K562 (cell line): ENCODE data around the gene ENOSF1. TPM values are rescaled to one million over a fixed set of nuclear protein-coding genes. Genes with fewer than 3 reads are reported as not detected.

ENCODE experiments used
- BACH1 ChIP-seq: fragments of 200-800 bp; sonication (Bioruptor generic); IDR thresholded peaks from 2 replicates; pipeline ENCODE4 v1.6.1; 2016; ENCODE audit warnings: missing genetic modification characterization, missing compliant biosample characterization
- BMI1 ChIP-seq: fragments of 150-350 bp; IDR thresholded peaks from 2 replicates; pipeline ENCODE4 v1.6.1; 2014; ENCODE audit warnings: low read length
- CBX3 ChIP-seq, 2 experiments: IDR thresholded peaks; 1 replicate in 1 of 2; 2 replicates in 1 of 2; pipeline ENCODE4 v1.6.1; 2012; ENCODE audit warnings: inconsistent platforms in 2 of 2, low read length in 2 of 2, borderline replicate concordance in 1 of 2, control low read depth in 1 of 2
- DDX20 ChIP-seq: fragments of 450-650 bp; IDR thresholded peaks from 2 replicates; pipeline ENCODE4 v1.6.1; 2016; ENCODE audit warnings: missing genetic modification characterization, low read depth, mild to moderate bottlenecking, missing compliant biosample characterization, moderate library complexity
- NEUROD1 ChIP-seq: fragments of 150-350 bp; IDR thresholded peaks from 2 replicates; pipeline ENCODE4 v1.6.1; 2014; ENCODE audit warnings: borderline replicate concordance, low read length, low read depth; ENCODE audit not compliant: partially characterized antibody
- SOX6 ChIP-seq: fragments of 450-650 bp; IDR thresholded peaks from 2 replicates; pipeline ENCODE4 v1.6.1; 2014; ENCODE audit warnings: mild to moderate bottlenecking
- STAG1 ChIP-seq: sonication (generic); formaldehyde crosslinking; IDR thresholded peaks from 2 replicates; pipeline ENCODE4 v1.5.0; 2020; ENCODE audit warnings: missing genetic modification reagents, borderline replicate concordance
- TBL1XR1 ChIP-seq, 2 experiments: IDR thresholded peaks; 2 replicates each; pipeline ENCODE4 v1.6.1; 2012; ENCODE audit warnings: improper control_type of control experiment in 2 of 2, low read length in 2 of 2, mild to moderate bottlenecking in 1 of 2
- TEAD1 ChIP-seq, 2 experiments: fragments of 450-650 bp in 1 of 2; sonication (generic) in 1 of 2; formaldehyde crosslinking; IDR thresholded peaks; 2 replicates each; pipeline versions ENCODE4 v1.4.0 to v1.8.0; 2020 to 2022; ENCODE audit warnings: mild to moderate bottlenecking in 2 of 2, missing genetic modification reagents in 1 of 2
- ZNF584 ChIP-seq: fragments of 200-800 bp; sonication (Bioruptor generic); IDR thresholded peaks from 2 replicates; pipeline ENCODE4 v1.6.1; 2016; ENCODE audit warnings: low read depth, mild to moderate bottlenecking, missing genetic modification characterization, missing compliant biosample characterization
- ZNF79 ChIP-seq: fragments of 250-450 bp; sonication (Bioruptor Pico); IDR thresholded peaks from 2 replicates; pipeline ENCODE4 v1.4.0; 2020; ENCODE audit warnings: low read depth, mild to moderate bottlenecking, moderate library complexity
- ZSCAN29 ChIP-seq: fragments of 450-650 bp; IDR thresholded peaks from 2 replicates; pipeline ENCODE4 v1.6.1; 2017
- polyA plus RNA-seq, 8 experiments: library from polyadenylated mRNA; depleted of rRNA in 4 of 8; stranded (reverse) in 5 of 8; unstranded in 3 of 8; fragments of >200 nt; fragmentation: Nextera tagmentation in 2 of 8; fragmentation: Illumina TruSeq in 1 of 8; extraction: Ambion mirVana in 2 of 8; extraction: Trizol in 1 of 8; gene quantifications; 2 replicates each; pipeline versions ENCODE4 v1.2.1 to v1.2.3, GENCODE V29; 2011 to 2014; ENCODE audit warnings: inconsistent platforms in 1 of 8, missing spikeins in 1 of 8
- total RNA-seq, 7 experiments: library from RNA; depleted of rRNA in 6 of 7; stranded (reverse); fragments of >200 nt in 6 of 7; fragmentation: Illumina TruSeq in 2 of 7; extraction: Trizol in 2 of 7; gene quantifications; 2 replicates each; pipeline versions ENCODE4 v1.2.1 to v1.2.3, GENCODE V29; 2011 to 2021; ENCODE audit warnings: low replicate concordance in 1 of 7
- TF ChIP-seq, protein P1 (sequence below): fragments of 450-650 bp; IDR thresholded peaks from 2 replicates; pipeline ENCODE4 v1.6.1; 2018; ENCODE audit not compliant: partially characterized antibody
- TF ChIP-seq, protein P2 (sequence below): fragments of 450-650 bp; formaldehyde crosslinking; IDR thresholded peaks from 2 replicates; pipeline ENCODE4 v1.4.0; 2020; ENCODE audit warnings: mild to moderate bottlenecking, mixed read lengths
- TF ChIP-seq, protein P3 (sequence below), 3 experiments: fragments of 200-800 bp in 1 of 3; sonication (Bioruptor generic) in 1 of 3; sonication (generic) in 1 of 3; formaldehyde crosslinking in 1 of 3; IDR thresholded peaks; 2 replicates each; pipeline versions ENCODE4 v1.6.1 to v1.8.0; 2016 to 2022; ENCODE audit warnings: mild to moderate bottlenecking in 2 of 3, missing compliant biosample characterization in 2 of 3, missing genetic modification characterization in 2 of 3, missing genetic modification reagents in 1 of 3
- TF ChIP-seq, protein P4 (sequence below): fragments of 450-650 bp; IDR thresholded peaks from 2 replicates; pipeline ENCODE4 v1.6.1; 2016; ENCODE audit warnings: missing biosample characterization, missing genetic modification characterization
- TF ChIP-seq, protein P5 (sequence below): sonication (generic); formaldehyde crosslinking; IDR thresholded peaks from 2 replicates; pipeline ENCODE4 v1.8.1; 2022; ENCODE audit warnings: missing genetic modification reagents
- TF ChIP-seq, protein P6 (sequence below): sonication (generic); formaldehyde crosslinking; IDR thresholded peaks from 2 replicates; pipeline ENCODE4 v1.8.0; 2022; ENCODE audit warnings: mild to moderate bottlenecking, missing genetic modification reagents

ENOSF1 gene
- total and polyA plus RNA-seq, 9 of the 15 experiments (the other 6 are each of a cell fraction or from before 2014, with no cell fraction given), result 15.5 to 66.4 (median 46.5) TPM

DNA sequence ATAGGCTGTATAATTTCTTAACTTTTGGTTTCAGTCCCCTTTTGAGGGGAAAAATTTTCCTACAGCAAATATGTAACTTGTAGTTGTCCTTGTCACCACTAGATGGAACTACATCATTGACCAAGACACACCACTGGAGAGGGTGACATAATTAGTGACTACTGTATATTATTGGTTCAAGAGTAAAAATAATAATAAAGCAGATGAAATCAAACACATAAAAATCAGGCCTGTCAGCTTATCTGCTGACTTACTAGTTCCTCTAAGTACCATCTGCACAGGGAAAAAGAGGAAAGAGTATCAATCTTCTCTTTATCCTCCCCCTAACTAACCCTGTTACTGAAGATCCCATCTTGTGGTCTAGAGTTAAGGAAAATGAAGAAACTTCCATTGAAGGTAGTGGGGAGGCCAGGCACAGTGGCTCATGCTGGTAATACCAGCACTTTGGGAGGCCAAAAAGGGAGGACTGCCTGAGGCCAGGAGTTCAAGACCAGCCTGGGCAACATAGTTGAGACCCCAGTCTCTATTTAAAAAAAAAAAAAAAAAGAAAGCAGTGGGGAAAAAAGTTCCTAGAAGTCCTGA is 29.6 kb upstream of the ENOSF1 start (continued):
- TF ChIP-seq STAG1, result no peak
- TF ChIP-seq, protein P1, sequence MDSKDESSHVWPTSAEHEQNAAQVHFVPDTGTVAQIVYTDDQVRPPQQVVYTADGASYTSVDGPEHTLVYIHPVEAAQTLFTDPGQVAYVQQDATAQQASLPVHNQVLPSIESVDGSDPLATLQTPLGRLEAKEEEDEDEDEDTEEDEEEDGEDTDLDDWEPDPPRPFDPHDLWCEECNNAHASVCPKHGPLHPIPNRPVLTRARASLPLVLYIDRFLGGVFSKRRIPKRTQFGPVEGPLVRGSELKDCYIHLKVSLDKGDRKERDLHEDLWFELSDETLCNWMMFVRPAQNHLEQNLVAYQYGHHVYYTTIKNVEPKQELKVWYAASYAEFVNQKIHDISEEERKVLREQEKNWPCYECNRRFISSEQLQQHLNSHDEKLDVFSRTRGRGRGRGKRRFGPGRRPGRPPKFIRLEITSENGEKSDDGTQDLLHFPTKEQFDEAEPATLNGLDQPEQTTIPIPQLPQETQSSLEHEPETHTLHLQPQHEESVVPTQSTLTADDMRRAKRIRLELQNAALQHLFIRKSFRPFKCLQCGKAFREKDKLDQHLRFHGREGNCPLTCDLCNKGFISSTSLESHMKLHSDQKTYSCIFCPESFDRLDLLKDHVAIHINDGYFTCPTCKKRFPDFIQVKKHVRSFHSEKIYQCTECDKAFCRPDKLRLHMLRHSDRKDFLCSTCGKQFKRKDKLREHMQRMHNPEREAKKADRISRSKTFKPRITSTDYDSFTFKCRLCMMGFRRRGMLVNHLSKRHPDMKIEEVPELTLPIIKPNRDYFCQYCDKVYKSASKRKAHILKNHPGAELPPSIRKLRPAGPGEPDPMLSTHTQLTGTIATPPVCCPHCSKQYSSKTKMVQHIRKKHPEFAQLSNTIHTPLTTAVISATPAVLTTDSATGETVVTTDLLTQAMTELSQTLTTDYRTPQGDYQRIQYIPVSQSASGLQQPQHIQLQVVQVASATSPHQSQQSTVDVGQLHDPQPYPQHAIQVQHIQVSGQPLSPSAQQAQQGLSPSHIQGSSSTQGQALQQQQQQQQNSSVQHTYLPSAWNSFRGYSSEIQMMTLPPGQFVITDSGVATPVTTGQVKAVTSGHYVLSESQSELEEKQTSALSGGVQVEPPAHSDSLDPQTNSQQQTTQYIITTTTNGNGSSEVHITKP, result peak; percentile 64
- TF ChIP-seq, protein P2, sequence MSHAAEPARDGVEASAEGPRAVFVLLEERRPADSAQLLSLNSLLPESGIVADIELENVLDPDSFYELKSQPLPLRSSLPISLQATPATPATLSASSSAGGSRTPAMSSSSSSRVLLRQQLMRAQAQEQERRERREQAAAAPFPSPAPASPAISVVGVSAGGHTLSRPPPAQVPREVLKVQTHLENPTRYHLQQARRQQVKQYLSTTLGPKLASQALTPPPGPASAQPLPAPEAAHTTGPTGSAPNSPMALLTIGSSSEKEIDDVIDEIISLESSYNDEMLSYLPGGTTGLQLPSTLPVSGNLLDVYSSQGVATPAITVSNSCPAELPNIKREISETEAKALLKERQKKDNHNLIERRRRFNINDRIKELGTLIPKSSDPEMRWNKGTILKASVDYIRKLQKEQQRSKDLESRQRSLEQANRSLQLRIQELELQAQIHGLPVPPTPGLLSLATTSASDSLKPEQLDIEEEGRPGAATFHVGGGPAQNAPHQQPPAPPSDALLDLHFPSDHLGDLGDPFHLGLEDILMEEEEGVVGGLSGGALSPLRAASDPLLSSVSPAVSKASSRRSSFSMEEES (CRISPR knock-in tag), result no peak
- no peak for TF ChIP-seq CBX3 (IDR thresholded peaks at IDR 0.05; ENCODE audit: borderline replicate concordance in 1 of 2, low read length in 2 of 2)
- no peak for TF ChIP-seq BACH1 (tag)
- no peak for TF ChIP-seq BMI1
- TF ChIP-seq ZNF79, result no peak
- TF ChIP-seq SOX6, result peak; percentile 33; the same call in 1 of the 2 replicates
- no peak for TF ChIP-seq NEUROD1
- TF ChIP-seq ZNF584 (CRISPR knock-in tag), result 0 out of 2 replicates have a peak, but pooled peaks have one; percentile 36
- no peak for TF ChIP-seq TEAD1 (CRISPR knock-in tag; IDR thresholded peaks at IDR 0.05)
- TF ChIP-seq, protein P3, sequence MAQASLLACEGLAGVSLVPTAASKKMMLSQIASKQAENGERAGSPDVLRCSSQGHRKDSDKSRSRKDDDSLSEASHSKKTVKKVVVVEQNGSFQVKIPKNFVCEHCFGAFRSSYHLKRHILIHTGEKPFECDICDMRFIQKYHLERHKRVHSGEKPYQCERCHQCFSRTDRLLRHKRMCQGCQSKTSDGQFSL (CRISPR knock-in tag; IDR thresholded peaks at IDR 0.05), result no peak
- TF ChIP-seq, protein P3 (tag; IDR thresholded peaks at IDR 0.05), result no peak
- TF ChIP-seq, protein P4, sequence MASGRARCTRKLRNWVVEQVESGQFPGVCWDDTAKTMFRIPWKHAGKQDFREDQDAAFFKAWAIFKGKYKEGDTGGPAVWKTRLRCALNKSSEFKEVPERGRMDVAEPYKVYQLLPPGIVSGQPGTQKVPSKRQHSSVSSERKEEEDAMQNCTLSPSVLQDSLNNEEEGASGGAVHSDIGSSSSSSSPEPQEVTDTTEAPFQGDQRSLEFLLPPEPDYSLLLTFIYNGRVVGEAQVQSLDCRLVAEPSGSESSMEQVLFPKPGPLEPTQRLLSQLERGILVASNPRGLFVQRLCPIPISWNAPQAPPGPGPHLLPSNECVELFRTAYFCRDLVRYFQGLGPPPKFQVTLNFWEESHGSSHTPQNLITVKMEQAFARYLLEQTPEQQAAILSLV (tag), result no peak
- TF ChIP-seq, protein P5, sequence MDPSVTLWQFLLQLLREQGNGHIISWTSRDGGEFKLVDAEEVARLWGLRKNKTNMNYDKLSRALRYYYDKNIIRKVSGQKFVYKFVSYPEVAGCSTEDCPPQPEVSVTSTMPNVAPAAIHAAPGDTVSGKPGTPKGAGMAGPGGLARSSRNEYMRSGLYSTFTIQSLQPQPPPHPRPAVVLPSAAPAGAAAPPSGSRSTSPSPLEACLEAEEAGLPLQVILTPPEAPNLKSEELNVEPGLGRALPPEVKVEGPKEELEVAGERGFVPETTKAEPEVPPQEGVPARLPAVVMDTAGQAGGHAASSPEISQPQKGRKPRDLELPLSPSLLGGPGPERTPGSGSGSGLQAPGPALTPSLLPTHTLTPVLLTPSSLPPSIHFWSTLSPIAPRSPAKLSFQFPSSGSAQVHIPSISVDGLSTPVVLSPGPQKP (CRISPR knock-in tag), result no peak
- no peak for TF ChIP-seq TBL1XR1 (IDR thresholded peaks at IDR 0.05; ENCODE audit: low read length in 2 of 2)
- no peak for TF ChIP-seq DDX20 (tag)
- TF ChIP-seq ZSCAN29, result no peak
- TF ChIP-seq, protein P6, sequence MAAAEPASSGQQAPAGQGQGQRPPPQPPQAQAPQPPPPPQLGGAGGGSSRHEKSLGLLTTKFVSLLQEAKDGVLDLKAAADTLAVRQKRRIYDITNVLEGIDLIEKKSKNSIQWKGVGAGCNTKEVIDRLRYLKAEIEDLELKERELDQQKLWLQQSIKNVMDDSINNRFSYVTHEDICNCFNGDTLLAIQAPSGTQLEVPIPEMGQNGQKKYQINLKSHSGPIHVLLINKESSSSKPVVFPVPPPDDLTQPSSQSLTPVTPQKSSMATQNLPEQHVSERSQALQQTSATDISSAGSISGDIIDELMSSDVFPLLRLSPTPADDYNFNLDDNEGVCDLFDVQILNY (CRISPR knock-in tag), result no peak
